ENCODE data around the gene CLEC19A.

CLEC19A gene

DNA sequence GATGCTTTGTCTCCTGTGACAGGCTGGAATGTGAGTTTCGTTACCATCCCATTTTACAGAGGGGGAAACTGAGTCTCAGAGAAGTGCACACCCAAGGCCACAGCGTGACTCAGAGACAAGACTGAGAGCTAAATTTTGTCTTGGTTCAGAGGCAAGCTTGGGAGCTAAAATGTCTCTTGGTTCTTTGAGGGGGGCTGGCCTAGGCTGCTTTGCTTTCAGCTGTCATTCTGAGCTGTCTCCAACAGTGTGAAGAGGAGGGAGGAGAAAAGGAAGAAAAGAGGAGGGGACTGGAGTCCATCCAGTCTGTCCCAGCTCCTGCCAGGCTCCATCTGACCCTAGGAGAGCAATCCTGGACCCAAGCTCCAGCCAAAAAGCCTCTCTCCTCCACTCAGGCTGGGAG is at the start of gene CLEC19A:
Gene CLEC19A, plus strand, starts transcription at position 301 of the 400 bp plus-strand sequence. CDS start 121 bp downstream, outside the sequence.
- in situ Hi-C loops (cut with MboI; ENCODE audit: low sequenced_read_pairs): no loop called here

DNA sequence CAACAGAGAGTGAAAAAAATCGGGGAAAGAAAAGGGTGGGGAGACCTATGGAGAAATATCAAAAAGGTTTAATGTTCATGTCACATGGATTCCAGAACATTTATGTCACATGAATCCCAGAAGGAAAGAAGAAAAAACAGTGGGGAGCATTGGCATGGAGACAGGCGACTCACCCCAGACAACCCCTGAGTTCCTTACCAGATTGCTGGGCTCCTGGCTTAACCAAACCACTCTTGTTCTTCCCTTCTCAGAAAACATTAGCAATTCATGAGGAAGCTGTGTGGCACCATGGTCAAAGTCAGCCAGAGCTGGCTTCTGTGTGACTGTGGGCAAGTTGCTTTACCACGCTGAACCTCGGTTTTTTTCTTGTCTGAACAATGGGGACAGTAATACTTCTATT is 49.6 kb upstream of the CLEC19A start:
- in situ Hi-C loops (cut with MboI; ENCODE audit: low sequenced_read_pairs): no loop called here

GRCh38 chr16:19236561-19237209 is 48.8 kb upstream of the CLEC19A start:
- in situ Hi-C loops (cut with MboI; ENCODE audit: low sequenced_read_pairs): no loop called here

- in situ Hi-C loops (cut with MboI; ENCODE audit: low sequenced_read_pairs): no loop called here
These were observed 47.1 kb upstream of the CLEC19A start for GRCh38 chr16:19238406-19238805.

DNA sequence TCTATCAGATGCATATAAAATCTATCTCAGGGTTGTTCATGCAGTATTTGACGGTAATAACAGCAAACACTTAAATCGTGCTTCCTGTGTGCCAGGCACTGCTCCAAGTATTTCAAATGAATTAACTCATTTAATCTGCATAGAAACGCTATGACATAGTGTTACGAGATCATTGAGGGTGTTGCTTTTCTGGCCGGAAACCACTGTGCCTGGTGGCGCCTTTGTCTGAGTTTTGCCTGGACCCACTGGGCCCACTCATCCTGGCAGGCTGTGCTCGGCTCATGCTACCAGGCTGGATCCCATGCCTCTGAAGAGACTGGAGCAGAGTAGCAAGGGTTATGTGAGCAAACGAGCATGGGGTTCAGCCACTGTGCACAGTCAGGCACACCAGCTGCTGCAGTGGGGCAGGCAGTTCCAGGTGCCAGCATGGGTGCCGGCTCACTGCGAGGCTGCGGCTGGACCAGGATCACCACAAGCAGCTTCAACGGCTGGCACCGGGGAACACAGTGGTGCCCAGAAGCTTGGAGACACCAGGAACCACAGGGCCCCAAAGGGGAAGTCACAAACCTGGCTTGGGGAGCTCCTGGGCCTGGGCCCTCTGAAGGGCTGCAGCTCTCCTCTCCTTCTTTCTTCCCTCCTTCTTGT is 45.9 kb upstream of the CLEC19A start:
- in situ Hi-C loops (cut with MboI; ENCODE audit: low sequenced_read_pairs): no loop called here

- in situ Hi-C loops (cut with MboI; ENCODE audit: low sequenced_read_pairs): no loop called here
These were observed 45.0 kb upstream of the CLEC19A start for GRCh38 chr16:19240494-19240893.

- in situ Hi-C loops (cut with MboI; ENCODE audit: low sequenced_read_pairs): no loop called here
These were observed 44.0 kb upstream of the CLEC19A start for GRCh38 chr16:19241512-19241911.

DNA sequence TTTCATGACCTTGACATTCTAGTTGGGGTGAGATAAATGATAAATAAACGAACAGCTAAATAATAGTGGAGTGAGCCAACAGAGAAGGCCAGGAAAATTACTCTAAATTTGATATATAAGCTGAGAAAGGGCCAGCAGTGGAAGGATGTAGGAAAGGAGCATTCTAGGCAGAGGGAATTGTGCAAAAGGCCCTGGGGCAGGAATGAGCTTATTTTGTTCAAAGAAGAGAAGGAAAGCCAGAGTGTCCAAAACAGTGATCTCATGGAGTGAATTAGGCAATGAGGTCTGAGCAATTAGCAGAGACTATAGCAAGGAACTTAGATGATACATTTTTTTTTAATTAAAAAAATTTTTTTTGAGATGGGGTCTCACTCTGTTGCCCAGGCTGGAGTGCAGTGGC is 43.3 kb upstream of the CLEC19A start:
- in situ Hi-C loops (cut with MboI; ENCODE audit: low sequenced_read_pairs): no loop called here

GRCh38 chr16:19242987-19243575 is 42.5 kb upstream of the CLEC19A start:
- in situ Hi-C loops (cut with MboI; ENCODE audit: low sequenced_read_pairs): no loop called here

DNA sequence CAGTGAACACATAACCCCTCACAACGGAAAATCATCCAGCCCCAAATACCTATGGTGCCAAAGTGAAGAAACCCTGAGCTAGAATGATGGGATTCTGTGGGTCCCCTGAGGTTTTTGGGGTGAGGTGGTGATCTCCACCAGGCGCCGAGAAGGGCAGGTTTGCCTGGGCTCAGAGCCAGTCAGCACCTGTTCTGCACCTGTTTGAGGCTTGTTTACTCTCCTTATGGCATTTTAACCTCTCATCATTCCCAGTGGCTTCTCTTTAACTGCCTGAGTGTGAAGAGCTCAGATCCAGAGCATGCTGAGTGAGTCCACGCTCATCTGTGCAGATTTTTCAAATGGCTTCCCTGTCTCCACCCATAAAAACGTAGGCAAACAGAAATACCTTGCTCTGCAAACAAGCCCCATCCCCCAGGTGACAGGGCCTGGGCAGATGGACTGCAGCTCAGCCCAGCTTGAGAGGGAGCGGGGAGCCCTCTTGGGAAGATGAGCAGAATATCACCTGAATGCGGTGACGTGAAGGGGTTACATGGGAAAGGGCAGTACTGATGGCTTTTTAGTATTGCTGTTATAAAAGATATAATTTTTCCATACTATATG is 40.1 kb upstream of the CLEC19A start:
- in situ Hi-C loops (cut with MboI; ENCODE audit: low sequenced_read_pairs): no loop called here

GRCh38 chr16:19252904-19253303 is 32.6 kb upstream of the CLEC19A start:
- in situ Hi-C loops (cut with MboI; ENCODE audit: low sequenced_read_pairs): no loop called here

- in situ Hi-C loops (cut with MboI; ENCODE audit: low sequenced_read_pairs): no loop called here
These were observed 30.9 kb upstream of the CLEC19A start for GRCh38 chr16:19254611-19255010.

GRCh38 chr16:19264123-19264673 is 21.3 kb upstream of the CLEC19A start:
- in situ Hi-C loops (cut with MboI; ENCODE audit: low sequenced_read_pairs): no loop called here

DNA sequence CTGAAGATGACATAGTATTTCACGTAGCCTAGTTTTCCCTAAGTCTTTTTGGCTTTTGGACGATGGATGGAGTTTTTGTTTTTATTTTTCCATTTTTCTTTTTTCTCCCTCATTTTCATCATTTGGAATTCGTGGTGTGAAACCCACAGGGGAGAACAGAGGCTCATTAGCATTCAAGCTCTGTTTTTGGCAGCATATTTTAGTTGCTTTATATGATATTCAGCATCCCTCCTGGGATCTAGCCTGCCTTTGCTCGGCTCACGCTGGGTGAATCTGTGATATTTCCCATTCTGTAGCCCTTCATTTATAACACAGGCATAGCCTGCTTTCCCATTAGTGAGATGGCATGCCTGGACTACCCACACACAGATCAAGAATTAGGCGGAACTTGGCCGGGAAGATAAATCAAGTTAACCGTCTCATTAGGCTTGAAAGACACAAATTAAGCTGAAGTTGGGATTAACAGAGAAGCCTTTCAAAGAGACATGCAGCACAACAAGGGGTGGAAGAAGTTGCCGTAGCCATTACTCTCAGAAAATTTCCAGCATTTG is 20.1 kb upstream of the CLEC19A start:
- in situ Hi-C loops (cut with MboI; ENCODE audit: low sequenced_read_pairs): no loop called here

GRCh38 chr16:19266774-19267173 is 18.8 kb upstream of the CLEC19A start:
- in situ Hi-C loops (cut with MboI; ENCODE audit: low sequenced_read_pairs): no loop called here

- in situ Hi-C loops (cut with MboI; ENCODE audit: low sequenced_read_pairs): no loop called here
These were observed 16.4 kb upstream of the CLEC19A start for GRCh38 chr16:19269098-19269497.

- in situ Hi-C loops (cut with MboI; ENCODE audit: low sequenced_read_pairs): no loop called here
These were observed 11.2 kb upstream of the CLEC19A start for GRCh38 chr16:19274165-19274797.

DNA sequence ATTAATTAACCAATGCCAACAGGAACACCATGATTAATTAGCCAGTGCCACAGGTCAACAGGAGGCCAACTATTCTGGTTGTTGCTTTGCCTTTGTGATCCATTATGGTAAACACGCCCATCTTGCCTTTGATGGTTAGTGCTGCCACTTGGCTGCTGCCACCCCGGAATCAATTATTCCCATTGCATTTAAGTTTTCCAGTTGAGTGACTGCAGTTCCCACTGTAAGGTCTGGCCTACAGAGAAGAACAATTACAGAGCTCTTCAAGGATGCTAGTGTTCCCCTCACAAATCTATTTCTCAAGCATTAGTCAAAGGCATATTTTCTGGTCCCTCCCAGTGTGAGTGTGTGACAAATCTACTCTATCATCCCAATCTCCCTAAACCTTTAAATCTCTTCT is 7.1 kb upstream of the CLEC19A start:
- in situ Hi-C loops (cut with MboI; ENCODE audit: low sequenced_read_pairs): no loop called here

- in situ Hi-C loops (cut with MboI; ENCODE audit: low sequenced_read_pairs): no loop called here
These were observed 4.3 kb upstream of the CLEC19A start for GRCh38 chr16:19281246-19281645.

- in situ Hi-C loops (cut with MboI; ENCODE audit: low sequenced_read_pairs): no loop called here
These were observed 3.4 kb upstream of the CLEC19A start for GRCh38 chr16:19282101-19282500.

GRCh38 chr16:19283637-19284036 is 1.9 kb upstream of the CLEC19A start:
- in situ Hi-C loops (cut with MboI; ENCODE audit: low sequenced_read_pairs): no loop called here
